ENCODE data around the gene NLGN3. TPM values are rescaled to one million over a fixed set of nuclear protein-coding genes. Genes with fewer than 3 reads are reported as not detected.

NLGN3 gene
- total RNA-seq, 2 experiments from 2014 or later, result 3.4 to 4.3 TPM

DNA sequence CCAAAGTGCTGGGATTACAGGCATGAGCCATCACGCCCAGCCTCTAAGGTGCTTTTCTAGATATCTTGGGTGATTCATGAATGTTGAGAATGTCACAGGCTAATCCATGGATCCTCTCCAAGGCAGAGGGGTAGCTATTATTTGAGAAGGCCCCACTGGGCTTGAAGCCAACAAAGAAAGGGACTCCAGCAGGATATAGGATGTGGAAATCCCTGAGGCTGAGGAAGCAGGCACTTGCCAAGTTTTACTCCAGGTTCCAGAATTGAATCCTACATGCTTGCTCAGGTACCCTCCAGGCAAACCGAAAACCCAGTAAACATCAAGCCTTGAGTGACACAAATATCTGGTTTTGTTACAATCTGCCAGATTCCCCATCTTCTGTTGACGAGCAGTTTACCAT, 15.8 kb downstream of the NLGN3 start:
- ChIA-PET POLR2A (no interaction called here), CTCF (no interaction called here)
- DNase-seq (no peak), ATAC-seq (ENCODE audit: poor library complexity) (no peak)
- Histone ChIP-seq H3K9me3 (ENCODE audit: control insufficient read depth in 1 of 2, insufficient read depth in 1 of 2, low read length in 2 of 2) (no peaks in the 10 kb centered on the region), H3K27me3 (ENCODE audit: control insufficient read depth in 1 of 2, insufficient read depth in 2 of 2, low read length in 2 of 2) (no peaks in the 10 kb centered on the region), H3K27ac (ENCODE audit: low read depth in 1 of 2, low read length in 2 of 2) (no peak overlapping the region), H3K4me3 (ENCODE audit: low read length) (no peak overlapping the region), H3K4me1 (ENCODE audit: insufficient read depth, low read length) (peaks cover 7% of the 10 kb centered on the region), H3K36me3 (ENCODE audit: insufficient read depth, low read length) (peaks cover 7% of the 10 kb centered on the region)
- Mint-ChIP-seq H3K27ac (no peak overlapping the region), H3K4me1 (ENCODE audit: low read depth) (peaks cover 11% of the 10 kb centered on the region), H3K36me3 (ENCODE audit: low read depth) (peaks cover 21% of the 10 kb centered on the region), H3K4me3 (no peak overlapping the region), H3K9me3 (no peaks in the 10 kb centered on the region), H3K27me3 (no peaks in the 10 kb centered on the region)
- TF ChIP-seq, protein P1, sequence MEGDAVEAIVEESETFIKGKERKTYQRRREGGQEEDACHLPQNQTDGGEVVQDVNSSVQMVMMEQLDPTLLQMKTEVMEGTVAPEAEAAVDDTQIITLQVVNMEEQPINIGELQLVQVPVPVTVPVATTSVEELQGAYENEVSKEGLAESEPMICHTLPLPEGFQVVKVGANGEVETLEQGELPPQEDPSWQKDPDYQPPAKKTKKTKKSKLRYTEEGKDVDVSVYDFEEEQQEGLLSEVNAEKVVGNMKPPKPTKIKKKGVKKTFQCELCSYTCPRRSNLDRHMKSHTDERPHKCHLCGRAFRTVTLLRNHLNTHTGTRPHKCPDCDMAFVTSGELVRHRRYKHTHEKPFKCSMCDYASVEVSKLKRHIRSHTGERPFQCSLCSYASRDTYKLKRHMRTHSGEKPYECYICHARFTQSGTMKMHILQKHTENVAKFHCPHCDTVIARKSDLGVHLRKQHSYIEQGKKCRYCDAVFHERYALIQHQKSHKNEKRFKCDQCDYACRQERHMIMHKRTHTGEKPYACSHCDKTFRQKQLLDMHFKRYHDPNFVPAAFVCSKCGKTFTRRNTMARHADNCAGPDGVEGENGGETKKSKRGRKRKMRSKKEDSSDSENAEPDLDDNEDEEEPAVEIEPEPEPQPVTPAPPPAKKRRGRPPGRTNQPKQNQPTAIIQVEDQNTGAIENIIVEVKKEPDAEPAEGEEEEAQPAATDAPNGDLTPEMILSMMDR (IDR thresholded peaks at IDR 0.05), result no peak
- intact Hi-C loops (cut with DNase I, micrococcal nuclease), result no loop called here

DNA sequence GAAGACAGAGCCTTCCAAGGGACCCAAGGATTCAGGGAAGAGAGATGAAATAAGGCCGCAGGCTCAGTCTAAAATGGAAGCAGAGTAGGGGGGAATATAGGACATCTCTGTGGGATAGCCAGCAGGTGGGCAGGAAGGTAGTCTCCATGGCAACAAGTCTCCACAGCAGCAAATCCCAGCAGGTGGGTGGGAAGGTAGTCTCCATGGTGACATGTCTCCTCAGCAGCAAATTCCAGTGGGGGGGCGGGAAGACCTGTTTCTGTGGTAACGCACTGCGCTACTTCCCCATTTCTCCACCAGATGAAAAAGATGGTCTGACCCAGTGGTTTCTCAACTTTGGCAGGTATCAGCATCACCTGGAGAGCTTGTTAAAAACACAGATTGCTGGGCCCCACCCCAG, 18.3 kb downstream of the NLGN3 start:
- Histone ChIP-seq H3K4me1 (ENCODE audit: insufficient read depth, low read length) (peaks cover 7% of the 10 kb centered on the region), H3K9me3 (ENCODE audit: control insufficient read depth in 1 of 2, insufficient read depth in 1 of 2, low read length in 2 of 2) (no peaks in the 10 kb centered on the region), H3K4me3 (ENCODE audit: low read length) (no peak overlapping the region), H3K36me3 (ENCODE audit: insufficient read depth, low read length) (peaks cover 11% of the 10 kb centered on the region), H3K27ac (ENCODE audit: low read depth in 1 of 2, low read length in 2 of 2) (no peak overlapping the region), H3K27me3 (ENCODE audit: control insufficient read depth in 1 of 2, insufficient read depth in 2 of 2, low read length in 2 of 2) (no peaks in the 10 kb centered on the region)
- ATAC-seq (ENCODE audit: poor library complexity), result no peak
- POLR2A ChIA-PET, result no interaction called here
- Mint-ChIP-seq H3K4me3 (no peak overlapping the region), H3K27ac (no peak overlapping the region), H3K36me3 (ENCODE audit: low read depth) (peaks cover 11% of the 10 kb centered on the region), H3K27me3 (no peaks in the 10 kb centered on the region), H3K9me3 (no peaks in the 10 kb centered on the region), H3K4me1 (ENCODE audit: low read depth) (peaks cover 11% of the 10 kb centered on the region)
- DNase-seq, result no peak
- CTCF ChIA-PET, result no interaction called here
- intact Hi-C loops (cut with DNase I, micrococcal nuclease), result no loop called here
- TF ChIP-seq, protein P1 (IDR thresholded peaks at IDR 0.05), result no peak

DNA sequence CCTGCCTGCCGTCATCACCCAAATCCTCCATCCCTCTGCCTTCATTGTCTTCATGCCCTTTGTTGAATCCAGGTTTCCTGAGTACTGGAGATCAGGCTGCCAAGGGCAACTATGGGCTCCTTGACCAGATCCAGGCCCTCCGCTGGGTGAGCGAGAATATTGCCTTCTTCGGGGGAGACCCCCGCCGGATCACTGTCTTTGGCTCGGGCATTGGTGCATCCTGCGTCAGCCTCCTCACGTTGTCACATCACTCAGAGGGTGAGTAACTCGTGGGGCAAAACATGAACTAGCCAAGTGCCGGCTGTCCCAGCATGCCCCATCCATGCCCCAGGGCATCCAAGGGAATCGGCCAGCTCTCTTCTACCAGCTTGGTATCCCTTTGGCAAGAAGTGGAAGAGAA, 19.4 kb downstream of the NLGN3 start:
- Histone ChIP-seq H3K4me1 (ENCODE audit: insufficient read depth, low read length) (peaks cover 7% of the 10 kb centered on the region), H3K9me3 (ENCODE audit: control insufficient read depth in 1 of 2, insufficient read depth in 1 of 2, low read length in 2 of 2) (no peaks in the 10 kb centered on the region), H3K27ac (ENCODE audit: low read depth in 1 of 2, low read length in 2 of 2) (no peak overlapping the region), H3K36me3 (ENCODE audit: insufficient read depth, low read length) (peaks cover 11% of the 10 kb centered on the region), H3K4me3 (ENCODE audit: low read length) (no peak overlapping the region), H3K27me3 (ENCODE audit: control insufficient read depth in 1 of 2, insufficient read depth in 2 of 2, low read length in 2 of 2) (no peaks in the 10 kb centered on the region)
- Mint-ChIP-seq H3K27ac (no peak overlapping the region), H3K4me3 (no peak overlapping the region), H3K4me1 (ENCODE audit: low read depth) (peaks cover 5% of the 10 kb centered on the region), H3K9me3 (no peaks in the 10 kb centered on the region), H3K27me3 (no peaks in the 10 kb centered on the region), H3K36me3 (ENCODE audit: low read depth) (peaks cover 11% of the 10 kb centered on the region)
- no peak for DNase-seq
- TF ChIP-seq, protein P1 (IDR thresholded peaks at IDR 0.05), result no peak
- intact Hi-C loops (cut with DNase I, micrococcal nuclease), result no loop called here
- CTCF ChIA-PET, result no interaction called here
- POLR2A ChIA-PET, result no interaction called here
- ATAC-seq (ENCODE audit: poor library complexity), result no peak
